ENCODE results near the gene MMP19.
"Not testable (repeated sequence)": the region's sequence is repeated elsewhere in the genome, so short reads cannot be mapped to it uniquely, and the experiment has no call there.

The MMP19 gene, protein sequence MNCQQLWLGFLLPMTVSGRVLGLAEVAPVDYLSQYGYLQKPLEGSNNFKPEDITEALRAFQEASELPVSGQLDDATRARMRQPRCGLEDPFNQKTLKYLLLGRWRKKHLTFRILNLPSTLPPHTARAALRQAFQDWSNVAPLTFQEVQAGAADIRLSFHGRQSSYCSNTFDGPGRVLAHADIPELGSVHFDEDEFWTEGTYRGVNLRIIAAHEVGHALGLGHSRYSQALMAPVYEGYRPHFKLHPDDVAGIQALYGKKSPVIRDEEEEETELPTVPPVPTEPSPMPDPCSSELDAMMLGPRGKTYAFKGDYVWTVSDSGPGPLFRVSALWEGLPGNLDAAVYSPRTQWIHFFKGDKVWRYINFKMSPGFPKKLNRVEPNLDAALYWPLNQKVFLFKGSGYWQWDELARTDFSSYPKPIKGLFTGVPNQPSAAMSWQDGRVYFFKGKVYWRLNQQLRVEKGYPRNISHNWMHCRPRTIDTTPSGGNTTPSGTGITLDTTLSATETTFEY

GRCh38 chr12:55842681-55843429 is at the start of gene MMP19:
Gene MMP19 (minus strand): TSS chr12:55842936. CDS start chr12:55842830, 106 bp downstream.
- TF ChIP-seq, protein P1, sequence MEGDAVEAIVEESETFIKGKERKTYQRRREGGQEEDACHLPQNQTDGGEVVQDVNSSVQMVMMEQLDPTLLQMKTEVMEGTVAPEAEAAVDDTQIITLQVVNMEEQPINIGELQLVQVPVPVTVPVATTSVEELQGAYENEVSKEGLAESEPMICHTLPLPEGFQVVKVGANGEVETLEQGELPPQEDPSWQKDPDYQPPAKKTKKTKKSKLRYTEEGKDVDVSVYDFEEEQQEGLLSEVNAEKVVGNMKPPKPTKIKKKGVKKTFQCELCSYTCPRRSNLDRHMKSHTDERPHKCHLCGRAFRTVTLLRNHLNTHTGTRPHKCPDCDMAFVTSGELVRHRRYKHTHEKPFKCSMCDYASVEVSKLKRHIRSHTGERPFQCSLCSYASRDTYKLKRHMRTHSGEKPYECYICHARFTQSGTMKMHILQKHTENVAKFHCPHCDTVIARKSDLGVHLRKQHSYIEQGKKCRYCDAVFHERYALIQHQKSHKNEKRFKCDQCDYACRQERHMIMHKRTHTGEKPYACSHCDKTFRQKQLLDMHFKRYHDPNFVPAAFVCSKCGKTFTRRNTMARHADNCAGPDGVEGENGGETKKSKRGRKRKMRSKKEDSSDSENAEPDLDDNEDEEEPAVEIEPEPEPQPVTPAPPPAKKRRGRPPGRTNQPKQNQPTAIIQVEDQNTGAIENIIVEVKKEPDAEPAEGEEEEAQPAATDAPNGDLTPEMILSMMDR (IDR thresholded peaks at IDR 0.05; ENCODE audit: low read depth, low read length, missing control alignments): no peak
- DNase-seq (ENCODE audit: low read depth): no peak
- no peak within 1 kb of the TSS for H3K4me3 ChIP-seq (ENCODE audit: low read depth, low read length)

- no peak for DNase-seq (ENCODE audit: low read depth)
- no peak overlapping the region for H3K4me3 ChIP-seq (ENCODE audit: low read depth, low read length)
- TF ChIP-seq, protein P1 (IDR thresholded peaks at IDR 0.05; ENCODE audit: low read depth, low read length, missing control alignments): no peak
These were observed 48.6 kb upstream of the MMP19 start for GRCh38 chr12:55891310-55891709.

GRCh38 chr12:55885113-55885512 is 42.4 kb upstream of the MMP19 start:
- no peak for DNase-seq (ENCODE audit: low read depth)
- TF ChIP-seq, protein P1 (IDR thresholded peaks at IDR 0.05; ENCODE audit: low read depth, low read length, missing control alignments): no peak
- no peak overlapping the region for H3K4me3 ChIP-seq (ENCODE audit: low read depth, low read length)

DNA sequence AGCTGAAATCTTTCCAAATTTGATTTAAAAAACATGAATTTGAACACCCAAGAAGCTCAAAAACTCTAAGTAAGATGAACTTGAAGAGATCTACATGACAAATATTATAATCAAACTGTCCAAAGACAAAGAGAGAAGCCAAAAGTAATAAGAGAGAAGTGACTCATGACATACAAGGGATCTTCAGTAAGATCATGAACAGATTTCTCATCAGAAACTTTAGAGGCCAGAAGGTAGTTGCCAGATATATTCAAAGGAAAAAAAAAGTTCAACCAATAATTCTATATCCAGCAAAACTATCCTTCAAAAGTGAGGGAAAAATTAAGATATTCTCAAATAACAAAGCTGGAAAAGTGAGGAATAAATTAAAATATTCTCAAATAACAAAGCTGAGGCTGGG is 35.1 kb upstream of the MMP19 start:
- H3K4me3 ChIP-seq (ENCODE audit: low read depth, low read length): no peak overlapping the region
- no peak for DNase-seq (ENCODE audit: low read depth)
- TF ChIP-seq, protein P1 (IDR thresholded peaks at IDR 0.05; ENCODE audit: low read depth, low read length, missing control alignments): no peak

DNA sequence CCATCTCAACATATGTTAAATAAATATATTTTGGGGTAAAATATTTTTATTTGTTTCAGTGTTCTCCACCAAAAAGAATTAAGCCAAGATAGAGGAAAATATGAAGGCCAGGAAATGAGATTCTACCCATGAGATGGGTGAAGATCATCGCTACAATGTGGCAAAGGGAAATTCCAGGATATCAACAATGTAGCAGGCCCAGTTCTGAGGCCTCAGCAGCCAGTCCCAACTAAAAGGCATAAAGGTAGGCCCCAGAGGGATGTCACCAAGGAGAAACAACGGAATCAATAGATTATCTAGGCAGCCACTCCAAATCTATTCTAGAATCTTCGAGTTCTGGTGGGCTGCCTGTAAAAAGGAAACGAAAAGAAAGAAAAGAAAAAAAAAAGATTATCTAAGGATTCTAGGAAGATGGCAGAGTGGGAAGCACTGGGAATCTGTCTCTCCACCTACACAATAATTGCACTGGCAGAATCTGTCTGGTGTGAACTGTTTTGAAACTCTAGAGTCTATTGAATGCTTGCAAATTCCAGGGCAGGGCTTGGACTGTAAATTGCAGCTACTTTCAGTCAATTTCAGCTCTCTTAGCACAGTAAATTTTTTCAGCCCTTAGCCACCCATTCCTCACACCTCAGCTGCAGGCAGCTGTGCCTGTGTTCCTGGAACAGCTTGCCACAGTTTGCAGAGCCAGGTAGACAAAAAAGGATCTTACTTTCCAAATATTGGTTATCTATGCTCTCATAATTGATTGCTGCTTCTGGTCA is 33.1 kb upstream of the MMP19 start:
- DNase-seq (ENCODE audit: low read depth): no peak
- no peak overlapping the region for H3K4me3 ChIP-seq (ENCODE audit: low read depth, low read length)
- TF ChIP-seq, protein P1 (IDR thresholded peaks at IDR 0.05; ENCODE audit: low read depth, low read length, missing control alignments): no peak

GRCh38 chr12:55874443-55874842 is 31.7 kb upstream of the MMP19 start:
- no peak for DNase-seq (ENCODE audit: low read depth)
- TF ChIP-seq, protein P1 (IDR thresholded peaks at IDR 0.05; ENCODE audit: low read depth, low read length, missing control alignments): no peak
- no peak overlapping the region for H3K4me3 ChIP-seq (ENCODE audit: low read depth, low read length)

DNA sequence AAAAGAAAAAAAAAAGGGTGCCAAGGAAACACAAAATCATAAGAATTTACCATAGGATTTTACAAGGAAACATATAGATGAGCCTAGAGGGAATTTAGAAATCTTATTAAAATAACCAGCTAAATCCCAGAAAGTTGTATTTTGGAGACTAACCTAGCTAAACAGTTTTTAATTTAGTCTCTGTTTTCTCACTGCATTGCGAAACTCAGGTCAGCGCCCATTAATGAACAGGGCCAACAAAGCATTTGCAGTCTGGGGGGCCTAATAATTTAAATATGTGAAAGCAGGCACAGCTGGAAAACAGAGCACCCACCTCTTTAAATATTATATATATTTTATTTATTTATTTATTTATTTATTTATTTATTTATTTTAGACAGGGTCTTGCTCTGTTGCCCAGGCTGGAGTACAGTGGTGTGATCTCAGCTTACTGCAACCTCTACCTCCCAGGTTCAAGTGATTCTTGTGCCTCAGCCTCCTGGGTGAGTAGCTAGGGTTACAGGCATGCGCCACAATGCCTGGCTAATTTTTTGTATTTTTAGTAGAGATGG is 23.8 kb upstream of the MMP19 start:
- not testable (repeated sequence) for DNase-seq (ENCODE audit: low read depth); H3K4me3 ChIP-seq (ENCODE audit: low read depth, low read length)

All from GM12864 (cell line).